DOHH2 (cell line): ENCODE data around the gene PATE4.
A peak's percentile ranks its signal among the peaks of the same experiment; 100 is the strongest.

ENCODE experiments used
- H3F3A ChIP-seq: fragments of 200-600 bp; sonication (generic), shearing (Covaris generic); 2 replicates; pipeline ENCODE4 v1.6.0; 2016; ENCODE audit warnings: antibody characterized with exemption, mild to moderate bottlenecking; ENCODE audit not compliant: control insufficient read depth, insufficient read depth
- H3K27ac ChIP-seq: fragments of 200-600 bp; sonication (generic); 2 replicates; pipeline ENCODE4 v1.5.1; 2014; ENCODE audit warnings: low read depth, mild to moderate bottlenecking, low read length, moderate library complexity
- H3K27me3 ChIP-seq: fragments of 200-600 bp; sonication (generic); 2 replicates; pipeline ENCODE4 v1.6.1; 2014; ENCODE audit warnings: mild to moderate bottlenecking, low read length, mixed read lengths; ENCODE audit not compliant: control insufficient read depth
- H3K36me3 ChIP-seq: fragments of 200-600 bp; sonication (generic); 2 replicates; pipeline ENCODE4 v1.6.1; 2014; ENCODE audit warnings: mild to moderate bottlenecking, low read length, moderate library complexity, mixed read lengths; ENCODE audit not compliant: control insufficient read depth
- H3K4me1 ChIP-seq: fragments of 200-600 bp; sonication (generic); 2 replicates; pipeline ENCODE4 v1.6.1; 2014; ENCODE audit warnings: mild to moderate bottlenecking, low read length, mixed read lengths; ENCODE audit not compliant: control insufficient read depth
- H3K4me2 ChIP-seq: fragments of 200-600 bp; sonication (generic); 2 replicates; pipeline ENCODE4 v1.6.0; 2014; ENCODE audit warnings: mild to moderate bottlenecking, low read length, moderate library complexity
- H3K4me3 ChIP-seq: fragments of 200-600 bp; sonication (generic); 2 replicates; pipeline ENCODE4 v1.5.1; 2014; ENCODE audit warnings: mild to moderate bottlenecking, low read length, mixed read lengths
- H3K79me2 ChIP-seq: fragments of 200-600 bp; sonication (generic); 2 replicates; pipeline ENCODE4 v1.6.1; 2014; ENCODE audit warnings: mild to moderate bottlenecking, low read length, mixed read lengths; ENCODE audit not compliant: control insufficient read depth
- H3K9me2 ChIP-seq: fragments of 200-600 bp; sonication (generic); replicated peaks from 2 replicates; pipeline ENCODE4 v1.6.1; 2014; ENCODE audit warnings: mild to moderate bottlenecking, low read length, mixed read lengths; ENCODE audit not compliant: control insufficient read depth
- H3K9me3 ChIP-seq: fragments of 200-600 bp; sonication (generic); 2 replicates; pipeline ENCODE4 v1.6.1; 2014; ENCODE audit warnings: antibody characterized with exemption, low read length, mixed read lengths; ENCODE audit not compliant: control insufficient read depth, insufficient read depth
- H4K20me1 ChIP-seq: fragments of 200-600 bp; sonication (generic); 2 replicates; pipeline ENCODE4 v1.6.0; 2014; ENCODE audit warnings: low read depth, mild to moderate bottlenecking, antibody characterized with exemption, low read length, moderate library complexity; ENCODE audit not compliant: control insufficient read depth, insufficient read depth
- EZH2phosphoT487 ChIP-seq: fragments of 200-600 bp; sonication (generic); IDR thresholded peaks from 2 replicates; pipeline ENCODE4 v1.6.1; 2017; ENCODE audit warnings: borderline replicate concordance, mild to moderate bottlenecking, antibody characterized with exemption, low read length, moderate library complexity, mixed read lengths
- TF ChIP-seq, protein P1 (sequence below): fragments of 200-600 bp; sonication (generic); IDR thresholded peaks from one replicate; pipeline ENCODE4 v1.5.1; 2014; ENCODE audit warnings: antibody characterized with exemption, mild to moderate bottlenecking, low read depth, low read length; ENCODE audit not compliant: poor library complexity, severe bottlenecking

PATE4 gene

DNA sequence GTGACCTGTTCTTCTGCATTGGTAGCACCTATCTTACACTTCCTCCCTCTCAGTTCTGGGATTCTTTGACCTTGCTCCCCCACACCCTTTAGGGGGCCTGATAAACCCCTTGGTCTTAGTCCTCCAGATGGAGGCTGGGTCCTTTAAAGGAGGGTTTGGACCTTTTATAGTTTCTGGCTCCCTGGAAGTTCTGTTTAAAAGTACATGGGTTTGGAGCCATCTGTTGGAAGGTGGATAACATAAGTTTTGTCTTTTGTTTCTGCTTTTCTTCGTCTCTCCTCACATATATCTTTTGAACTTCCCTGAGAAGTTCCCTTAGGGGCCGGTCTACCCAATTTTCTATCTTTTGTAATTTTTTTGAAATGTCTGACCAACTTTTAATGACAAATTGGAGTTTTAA lies 36.4 kb downstream of the PATE4 start:
- H3F3A ChIP-seq = no peaks in the 10 kb centered on the region
- H3K36me3 ChIP-seq = no peaks in the 10 kb centered on the region
- H3K79me2 ChIP-seq = no peaks in the 10 kb centered on the region
- H3K4me2 ChIP-seq = no peak overlapping the region
- H4K20me1 ChIP-seq = no peaks in the 10 kb centered on the region
- H3K27ac ChIP-seq = no peak overlapping the region
- peaks cover 7% of the 10 kb centered on the region for H3K4me1 ChIP-seq
- TF ChIP-seq, protein P1, sequence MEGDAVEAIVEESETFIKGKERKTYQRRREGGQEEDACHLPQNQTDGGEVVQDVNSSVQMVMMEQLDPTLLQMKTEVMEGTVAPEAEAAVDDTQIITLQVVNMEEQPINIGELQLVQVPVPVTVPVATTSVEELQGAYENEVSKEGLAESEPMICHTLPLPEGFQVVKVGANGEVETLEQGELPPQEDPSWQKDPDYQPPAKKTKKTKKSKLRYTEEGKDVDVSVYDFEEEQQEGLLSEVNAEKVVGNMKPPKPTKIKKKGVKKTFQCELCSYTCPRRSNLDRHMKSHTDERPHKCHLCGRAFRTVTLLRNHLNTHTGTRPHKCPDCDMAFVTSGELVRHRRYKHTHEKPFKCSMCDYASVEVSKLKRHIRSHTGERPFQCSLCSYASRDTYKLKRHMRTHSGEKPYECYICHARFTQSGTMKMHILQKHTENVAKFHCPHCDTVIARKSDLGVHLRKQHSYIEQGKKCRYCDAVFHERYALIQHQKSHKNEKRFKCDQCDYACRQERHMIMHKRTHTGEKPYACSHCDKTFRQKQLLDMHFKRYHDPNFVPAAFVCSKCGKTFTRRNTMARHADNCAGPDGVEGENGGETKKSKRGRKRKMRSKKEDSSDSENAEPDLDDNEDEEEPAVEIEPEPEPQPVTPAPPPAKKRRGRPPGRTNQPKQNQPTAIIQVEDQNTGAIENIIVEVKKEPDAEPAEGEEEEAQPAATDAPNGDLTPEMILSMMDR = no peak
- TF ChIP-seq EZH2phosphoT487 = no peak
- H3K9me2 ChIP-seq = no peaks in the 10 kb centered on the region
- no peaks in the 10 kb centered on the region for H3K27me3 ChIP-seq
- H3K9me3 ChIP-seq = no peaks in the 10 kb centered on the region
- no peak overlapping the region for H3K4me3 ChIP-seq

DNA sequence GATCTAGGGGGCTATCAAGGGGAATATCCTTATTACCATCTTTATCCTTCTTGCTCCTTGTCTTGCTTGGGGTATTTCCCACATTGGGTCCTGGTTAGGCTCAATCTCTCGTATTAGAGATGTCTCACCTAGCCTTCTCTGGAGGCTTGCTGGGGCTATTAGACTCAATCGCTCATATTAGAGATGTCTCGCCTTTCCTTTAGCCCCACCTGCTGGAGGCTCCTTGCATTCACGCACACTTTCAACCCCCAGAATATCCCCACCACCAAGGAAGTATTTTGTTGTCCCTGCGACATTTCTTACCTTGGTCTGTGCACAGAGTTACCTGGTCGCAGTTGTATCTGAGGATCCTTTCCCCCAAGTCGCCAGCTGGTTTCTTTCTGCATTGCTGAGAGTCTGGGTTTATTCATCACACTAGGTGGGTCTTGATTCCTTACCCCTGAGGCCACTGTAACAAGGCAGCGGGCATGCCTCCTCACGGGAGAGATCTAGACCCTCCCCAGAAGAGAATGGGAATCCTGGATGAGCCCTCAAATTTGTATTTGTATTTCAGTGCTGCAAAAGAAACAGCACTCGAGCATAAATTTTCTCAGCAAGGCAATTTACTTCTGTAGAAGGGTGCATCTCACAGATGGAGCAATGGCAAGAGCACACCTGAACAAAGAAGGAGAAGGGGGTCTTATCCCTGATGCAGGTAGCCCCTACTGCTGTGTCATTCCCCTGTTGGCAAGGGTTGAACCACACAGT lies 38.4 kb downstream of the PATE4 start:
- Histone ChIP-seq H3K27me3 (peaks cover 2% of the 10 kb centered on the region; the same call in 1 of the 2 replicates), H3K4me3 (no peak overlapping the region), H4K20me1 (no peaks in the 10 kb centered on the region), H3K79me2 (no peaks in the 10 kb centered on the region), H3F3A (no peaks in the 10 kb centered on the region), H3K4me1 (peaks cover 7% of the 10 kb centered on the region), H3K9me2 (no peaks in the 10 kb centered on the region), H3K27ac (no peak overlapping the region), H3K9me3 (no peaks in the 10 kb centered on the region), H3K36me3 (no peaks in the 10 kb centered on the region), H3K4me2 (no peak overlapping the region)
- TF ChIP-seq, protein P1 = peak; percentile 74
- no peak for TF ChIP-seq EZH2phosphoT487

DNA sequence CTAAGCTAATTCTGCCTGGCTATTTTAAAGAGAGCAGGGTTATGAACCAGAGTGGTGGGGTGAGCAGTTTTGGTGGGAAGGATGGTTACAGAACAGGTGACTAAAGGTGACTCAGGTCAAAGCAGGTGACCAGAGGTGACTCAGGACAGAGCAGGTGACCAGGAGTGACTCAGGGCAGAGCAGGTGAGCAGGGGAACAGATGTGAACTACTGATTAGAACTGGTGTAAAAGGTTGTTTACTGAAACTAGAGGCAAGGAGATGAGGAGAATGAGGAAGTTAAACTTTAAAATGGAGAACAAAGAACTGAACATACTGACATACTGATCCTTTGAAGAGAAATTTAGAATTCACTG lies 39.0 kb downstream of the PATE4 start:
- TF ChIP-seq, protein P1 = no peak
- no peak for TF ChIP-seq EZH2phosphoT487
- H3K36me3 ChIP-seq = no peaks in the 10 kb centered on the region
- no peaks in the 10 kb centered on the region for H3K9me3 ChIP-seq
- H3K4me1 ChIP-seq = peaks cover 7% of the 10 kb centered on the region
- no peak overlapping the region for H3K4me3 ChIP-seq
- H3K4me2 ChIP-seq = no peak overlapping the region
- no peak overlapping the region for H3K27ac ChIP-seq
- no peaks in the 10 kb centered on the region for H3K9me2 ChIP-seq
- H3K27me3 ChIP-seq = peaks cover 2% of the 10 kb centered on the region; the same call in 1 of the 2 replicates
- H4K20me1 ChIP-seq = no peaks in the 10 kb centered on the region
- H3K79me2 ChIP-seq = no peaks in the 10 kb centered on the region
- no peaks in the 10 kb centered on the region for H3F3A ChIP-seq
